Caco-2 (cell line): ENCODE results near the gene RABEP2. TPM values are rescaled to one million over a fixed set of nuclear protein-coding genes. Genes with fewer than 3 reads are reported as not detected.

Experiments used
- BruUV-seq: library from RNA; stranded (reverse); fragments of 400-500 nt; replicated peaks from 2 replicates; lab custom pipeline; 2021; lab: Mats Ljungman, UMichigan
- CTCF ChIA-PET: fragments of 300-600 bp; sonication (Branson Sonifier 250); formaldehyde crosslinking; loops from one replicate; lab custom pipeline; 2022; ENCODE audit warnings: antibody characterized with exemption; lab: Charles Lee
- POLR2A ChIA-PET: fragments of 300-600 bp; sonication (Branson Sonifier 250); formaldehyde crosslinking; loops from one replicate; lab custom pipeline; 2022; ENCODE audit warnings: antibody characterized with exemption; lab: Charles Lee
- DNase-seq, 2 experiments: peaks; one replicate each; pipeline versions ENCODE4 v3.0.0 to v3.0.0-alpha.2; 2020 to 2022
- H3K27me3 ChIP-seq: replicated peaks from 2 replicates; pipeline ENCODE4 v1.6.0; 2011; ENCODE audit warnings: low read length; ENCODE audit not compliant: control insufficient read depth, insufficient read depth
- H3K36me3 ChIP-seq: 2 replicates; pipeline ENCODE4 v1.5.1; 2011; ENCODE audit warnings: low read length; ENCODE audit not compliant: control insufficient read depth, insufficient read depth
- H3K4me1 ChIP-seq: fragments of 250-450 bp; sonication (Bioruptor Pico); 2 replicates; pipeline ENCODE4 v1.5.1; 2020; ENCODE audit warnings: mild to moderate bottlenecking
- H3K4me3 ChIP-seq: 2 replicates; pipeline ENCODE4 v1.5.1; 2011; ENCODE audit warnings: low read depth, mild to moderate bottlenecking, control low read depth, low read length
- H3K9me3 ChIP-seq: fragments of 250-450 bp; sonication (Bioruptor Pico); 2 replicates; pipeline ENCODE4 v1.5.1; 2020; ENCODE audit warnings: mild to moderate bottlenecking, moderate library complexity
- H3K27ac Mint-ChIP-seq: one replicate; pipeline ENCODE4 v1.8.0; 2022; ENCODE audit warnings: mixed read lengths; ENCODE audit not compliant: unreplicated experiment
- H3K27me3 Mint-ChIP-seq: one replicate; pipeline ENCODE4 v1.8.0; 2022; ENCODE audit warnings: mixed read lengths; ENCODE audit not compliant: insufficient read depth, unreplicated experiment
- H3K36me3 Mint-ChIP-seq: one replicate; pipeline ENCODE4 v1.8.0; 2022; ENCODE audit warnings: mild to moderate bottlenecking, mixed read lengths; ENCODE audit not compliant: insufficient read depth, unreplicated experiment
- H3K4me1 Mint-ChIP-seq: one replicate; pipeline ENCODE4 v1.8.0; 2022; ENCODE audit warnings: low read depth, mixed read lengths; ENCODE audit not compliant: unreplicated experiment
- H3K4me3 Mint-ChIP-seq: one replicate; pipeline ENCODE4 v1.8.0; 2022; ENCODE audit warnings: mild to moderate bottlenecking, moderate library complexity, mixed read lengths; ENCODE audit not compliant: unreplicated experiment
- H3K9me3 Mint-ChIP-seq: one replicate; pipeline ENCODE4 v1.8.0; 2022; ENCODE audit warnings: mixed read lengths; ENCODE audit not compliant: unreplicated experiment
- intact Hi-C: fragments of 100-400 bp; cut with micrococcal nuclease; formaldehyde crosslinking; loops from one replicate; pipeline ENCODE4 v1.10.0; 2022; ENCODE audit not compliant: unreplicated experiment
- total RNA-seq: library from RNA; stranded (reverse); gene quantifications from 2 replicates; pipeline ENCODE4 v1.2.3, GENCODE V29; 2022
- TF ChIP-seq, protein P1 (sequence below), 2 experiments: fragments of 200-600 bp in 1 of 2; IDR thresholded peaks; 1 replicate in 1 of 2; 2 replicates in 1 of 2; pipeline versions ENCODE4 v1.5.1 to v1.8.0; 2011 to 2022; ENCODE audit warnings: antibody characterized with exemption in 1 of 2, control low read depth in 1 of 2, inconsistent platforms in 1 of 2, low read depth in 1 of 2, low read length in 1 of 2, mild to moderate bottlenecking in 1 of 2, moderate library complexity in 1 of 2; ENCODE audit not compliant: insufficient read depth in 1 of 2, severe bottlenecking in 1 of 2, unreplicated experiment in 1 of 2

Gene RABEP2
- total RNA-seq, 1 experiment from 2014 or later: 22.9 TPM

DNA sequence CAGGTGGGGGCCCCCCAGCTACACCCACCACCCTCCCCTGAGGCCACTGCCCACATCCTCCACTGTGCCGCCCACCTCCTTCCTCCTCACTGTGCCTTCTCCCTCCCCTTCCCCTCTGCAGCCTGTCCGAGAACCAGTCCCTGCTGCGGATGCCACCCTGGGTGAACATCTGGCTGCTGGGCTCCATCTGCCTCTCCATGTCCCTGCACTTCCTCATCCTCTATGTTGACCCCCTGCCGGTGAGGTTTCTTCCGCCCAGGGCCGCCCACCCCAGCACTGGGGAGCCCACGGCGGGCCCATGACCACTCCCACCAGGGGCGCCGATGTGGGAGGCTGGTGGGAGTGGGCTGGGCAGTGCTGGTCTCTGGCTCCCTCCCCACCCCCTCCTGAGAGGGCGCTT, 22.1 kb downstream of the RABEP2 start:
- Mint-ChIP-seq H3K9me3 (no peaks in the 10 kb centered on the region), H3K36me3 (no peaks in the 10 kb centered on the region), H3K27me3 (no peaks in the 10 kb centered on the region), H3K27ac (no peak overlapping the region), H3K4me1 (no peaks in the 10 kb centered on the region), H3K4me3 (no peak overlapping the region)
- CTCF ChIA-PET: no interaction called here
- DNase-seq: no peak
- POLR2A ChIA-PET: no interaction called here
- intact Hi-C loops: no loop called here
- Histone ChIP-seq H3K4me3 (no peak overlapping the region), H3K36me3 (no peaks in the 10 kb centered on the region), H3K27me3 (no peaks in the 10 kb centered on the region), H3K9me3 (no peaks in the 10 kb centered on the region), H3K4me1 (no peaks in the 10 kb centered on the region)
- no TSS peak for BruUV-seq
- TF ChIP-seq, protein P1, sequence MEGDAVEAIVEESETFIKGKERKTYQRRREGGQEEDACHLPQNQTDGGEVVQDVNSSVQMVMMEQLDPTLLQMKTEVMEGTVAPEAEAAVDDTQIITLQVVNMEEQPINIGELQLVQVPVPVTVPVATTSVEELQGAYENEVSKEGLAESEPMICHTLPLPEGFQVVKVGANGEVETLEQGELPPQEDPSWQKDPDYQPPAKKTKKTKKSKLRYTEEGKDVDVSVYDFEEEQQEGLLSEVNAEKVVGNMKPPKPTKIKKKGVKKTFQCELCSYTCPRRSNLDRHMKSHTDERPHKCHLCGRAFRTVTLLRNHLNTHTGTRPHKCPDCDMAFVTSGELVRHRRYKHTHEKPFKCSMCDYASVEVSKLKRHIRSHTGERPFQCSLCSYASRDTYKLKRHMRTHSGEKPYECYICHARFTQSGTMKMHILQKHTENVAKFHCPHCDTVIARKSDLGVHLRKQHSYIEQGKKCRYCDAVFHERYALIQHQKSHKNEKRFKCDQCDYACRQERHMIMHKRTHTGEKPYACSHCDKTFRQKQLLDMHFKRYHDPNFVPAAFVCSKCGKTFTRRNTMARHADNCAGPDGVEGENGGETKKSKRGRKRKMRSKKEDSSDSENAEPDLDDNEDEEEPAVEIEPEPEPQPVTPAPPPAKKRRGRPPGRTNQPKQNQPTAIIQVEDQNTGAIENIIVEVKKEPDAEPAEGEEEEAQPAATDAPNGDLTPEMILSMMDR (IDR thresholded peaks at IDR 0.05; ENCODE audit: insufficient read depth in 1 of 2, low read depth in 1 of 2, low read length in 1 of 2, severe bottlenecking in 1 of 2, unreplicated experiment in 1 of 2): no peak

DNA sequence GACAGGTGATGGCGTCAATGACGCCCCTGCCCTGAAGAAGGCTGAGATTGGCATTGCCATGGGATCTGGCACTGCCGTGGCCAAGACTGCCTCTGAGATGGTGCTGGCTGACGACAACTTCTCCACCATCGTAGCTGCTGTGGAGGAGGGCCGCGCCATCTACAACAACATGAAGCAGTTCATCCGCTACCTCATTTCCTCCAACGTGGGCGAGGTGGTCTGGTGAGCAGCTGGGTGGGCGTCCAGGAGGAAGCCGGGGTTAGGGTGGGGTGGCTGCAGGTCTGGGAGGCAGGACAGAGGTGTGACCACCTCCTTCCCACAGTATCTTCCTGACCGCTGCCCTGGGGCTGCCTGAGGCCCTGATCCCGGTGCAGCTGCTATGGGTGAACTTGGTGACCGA, 23.2 kb downstream of the RABEP2 start:
- ChIA-PET CTCF (no interaction called here), POLR2A (no interaction called here)
- H3K27ac Mint-ChIP-seq: no peak overlapping the region
- TF ChIP-seq, protein P1 (IDR thresholded peaks at IDR 0.05; ENCODE audit: insufficient read depth in 1 of 2, low read depth in 1 of 2, low read length in 1 of 2, severe bottlenecking in 1 of 2, unreplicated experiment in 1 of 2): no peak
- no peaks in the 10 kb centered on the region for H3K9me3 Mint-ChIP-seq
- H3K36me3 Mint-ChIP-seq: no peaks in the 10 kb centered on the region
- DNase-seq: no peak
- H3K27me3 Mint-ChIP-seq: no peaks in the 10 kb centered on the region
- no TSS peak for BruUV-seq
- Histone ChIP-seq H3K9me3 (no peaks in the 10 kb centered on the region), H3K4me1 (no peaks in the 10 kb centered on the region), H3K36me3 (no peaks in the 10 kb centered on the region), H3K27me3 (no peaks in the 10 kb centered on the region), H3K4me3 (no peak overlapping the region)
- intact Hi-C loops: no loop called here
- H3K4me3 Mint-ChIP-seq: no peak overlapping the region
- no peaks in the 10 kb centered on the region for H3K4me1 Mint-ChIP-seq

DNA sequence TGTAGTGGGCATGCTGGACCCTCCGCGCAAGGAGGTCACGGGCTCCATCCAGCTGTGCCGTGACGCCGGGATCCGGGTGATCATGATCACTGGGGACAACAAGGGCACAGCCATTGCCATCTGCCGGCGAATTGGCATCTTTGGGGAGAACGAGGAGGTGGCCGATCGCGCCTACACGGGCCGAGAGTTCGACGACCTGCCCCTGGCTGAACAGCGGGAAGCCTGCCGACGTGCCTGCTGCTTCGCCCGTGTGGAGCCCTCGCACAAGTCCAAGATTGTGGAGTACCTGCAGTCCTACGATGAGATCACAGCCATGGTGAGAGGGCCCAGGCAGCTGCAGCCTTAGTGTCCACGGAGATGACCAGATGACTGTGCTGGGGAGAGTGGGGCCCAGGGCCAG, 24.4 kb downstream of the RABEP2 start:
- TF ChIP-seq, protein P1 (IDR thresholded peaks at IDR 0.05; ENCODE audit: insufficient read depth in 1 of 2, low read depth in 1 of 2, low read length in 1 of 2, severe bottlenecking in 1 of 2, unreplicated experiment in 1 of 2): no peak
- intact Hi-C loops: no loop called here
- H3K27me3 Mint-ChIP-seq: no peaks in the 10 kb centered on the region
- no peak overlapping the region for H3K27ac Mint-ChIP-seq
- CTCF ChIA-PET: no interaction called here
- no peaks in the 10 kb centered on the region for H3K27me3 ChIP-seq
- no TSS peak for BruUV-seq
- no peaks in the 10 kb centered on the region for H3K9me3 ChIP-seq
- H3K4me3 ChIP-seq: no peak overlapping the region
- no peak for DNase-seq
- no peaks in the 10 kb centered on the region for H3K4me1 ChIP-seq
- POLR2A ChIA-PET: no interaction called here
- H3K36me3 ChIP-seq: no peaks in the 10 kb centered on the region
- no peak overlapping the region for H3K4me3 Mint-ChIP-seq
- no peaks in the 10 kb centered on the region for H3K36me3 Mint-ChIP-seq
- no peaks in the 10 kb centered on the region for H3K4me1 Mint-ChIP-seq
- H3K9me3 Mint-ChIP-seq: no peaks in the 10 kb centered on the region
